GM06990 (cell line): Measurements from ENCODE around the gene OLFM1.

Experiments used
- DNase-seq: peaks from one replicate; pipeline ENCODE4 v3.0.0-alpha.2; 2011; ENCODE audit not compliant: insufficient read length; ENCODE audit errors: extremely low read depth
- H3K27me3 ChIP-seq: replicated peaks from 2 replicates; pipeline ENCODE4 v1.6.0; 2011; ENCODE audit warnings: low read length; ENCODE audit not compliant: control insufficient read depth, insufficient read depth
- H3K36me3 ChIP-seq: 2 replicates; pipeline ENCODE4 v1.5.1; 2011; ENCODE audit warnings: low read length; ENCODE audit not compliant: control insufficient read depth, insufficient read depth
- H3K4me3 ChIP-seq: replicated peaks from 2 replicates; pipeline ENCODE4 v1.5.1; 2011; ENCODE audit warnings: low read depth, mild to moderate bottlenecking, control low read depth, low read length
- TF ChIP-seq, protein P1 (sequence below): IDR thresholded peaks from 2 replicates; pipeline ENCODE4 v1.5.1; 2011; ENCODE audit warnings: low read length, control low read depth, mild to moderate bottlenecking, inconsistent platforms; ENCODE audit not compliant: insufficient read depth, poor library complexity, severe bottlenecking

The OLFM1 gene

DNA sequence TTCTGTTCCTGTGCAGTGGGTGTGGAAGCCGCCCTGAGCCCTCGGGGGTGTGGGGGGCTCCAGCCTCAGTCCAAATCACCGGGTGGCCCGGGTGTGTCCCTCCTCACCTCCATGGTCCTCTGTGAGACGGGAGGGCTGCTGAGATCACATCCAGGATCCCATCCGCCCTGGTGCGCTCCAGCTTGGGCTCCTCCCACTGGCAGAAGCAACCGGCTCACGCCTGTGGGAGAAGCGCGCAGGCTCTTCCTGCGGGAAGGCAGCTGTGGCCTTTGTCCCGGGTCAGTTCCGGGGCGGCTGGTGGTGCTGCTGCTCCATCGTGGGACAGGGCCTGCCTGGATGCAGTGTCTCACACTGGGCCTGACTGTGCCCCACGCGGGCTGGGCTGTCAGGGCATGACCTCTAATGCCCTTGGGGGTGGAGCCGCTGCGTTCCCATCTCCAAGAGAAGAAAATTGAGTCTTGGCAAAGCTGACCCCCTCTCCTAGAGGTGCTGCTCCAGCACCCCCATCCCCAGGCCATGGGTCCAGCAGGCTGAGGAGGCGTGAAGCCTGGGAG lies 18.5 kb downstream of the OLFM1 start:
- H3K4me3 ChIP-seq: no peak overlapping the region
- no peak for DNase-seq
- no peaks in the 10 kb centered on the region for H3K36me3 ChIP-seq
- TF ChIP-seq, protein P1, sequence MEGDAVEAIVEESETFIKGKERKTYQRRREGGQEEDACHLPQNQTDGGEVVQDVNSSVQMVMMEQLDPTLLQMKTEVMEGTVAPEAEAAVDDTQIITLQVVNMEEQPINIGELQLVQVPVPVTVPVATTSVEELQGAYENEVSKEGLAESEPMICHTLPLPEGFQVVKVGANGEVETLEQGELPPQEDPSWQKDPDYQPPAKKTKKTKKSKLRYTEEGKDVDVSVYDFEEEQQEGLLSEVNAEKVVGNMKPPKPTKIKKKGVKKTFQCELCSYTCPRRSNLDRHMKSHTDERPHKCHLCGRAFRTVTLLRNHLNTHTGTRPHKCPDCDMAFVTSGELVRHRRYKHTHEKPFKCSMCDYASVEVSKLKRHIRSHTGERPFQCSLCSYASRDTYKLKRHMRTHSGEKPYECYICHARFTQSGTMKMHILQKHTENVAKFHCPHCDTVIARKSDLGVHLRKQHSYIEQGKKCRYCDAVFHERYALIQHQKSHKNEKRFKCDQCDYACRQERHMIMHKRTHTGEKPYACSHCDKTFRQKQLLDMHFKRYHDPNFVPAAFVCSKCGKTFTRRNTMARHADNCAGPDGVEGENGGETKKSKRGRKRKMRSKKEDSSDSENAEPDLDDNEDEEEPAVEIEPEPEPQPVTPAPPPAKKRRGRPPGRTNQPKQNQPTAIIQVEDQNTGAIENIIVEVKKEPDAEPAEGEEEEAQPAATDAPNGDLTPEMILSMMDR: no peak
- H3K27me3 ChIP-seq: peaks cover 3% of the 10 kb centered on the region

GRCh38 chr9:135106551-135107270 lies 19.2 kb downstream of the OLFM1 start:
- H3K36me3 ChIP-seq: no peaks in the 10 kb centered on the region
- H3K4me3 ChIP-seq: no peak overlapping the region
- H3K27me3 ChIP-seq: peaks cover 3% of the 10 kb centered on the region
- no peak for DNase-seq
- TF ChIP-seq, protein P1: no peak

DNA sequence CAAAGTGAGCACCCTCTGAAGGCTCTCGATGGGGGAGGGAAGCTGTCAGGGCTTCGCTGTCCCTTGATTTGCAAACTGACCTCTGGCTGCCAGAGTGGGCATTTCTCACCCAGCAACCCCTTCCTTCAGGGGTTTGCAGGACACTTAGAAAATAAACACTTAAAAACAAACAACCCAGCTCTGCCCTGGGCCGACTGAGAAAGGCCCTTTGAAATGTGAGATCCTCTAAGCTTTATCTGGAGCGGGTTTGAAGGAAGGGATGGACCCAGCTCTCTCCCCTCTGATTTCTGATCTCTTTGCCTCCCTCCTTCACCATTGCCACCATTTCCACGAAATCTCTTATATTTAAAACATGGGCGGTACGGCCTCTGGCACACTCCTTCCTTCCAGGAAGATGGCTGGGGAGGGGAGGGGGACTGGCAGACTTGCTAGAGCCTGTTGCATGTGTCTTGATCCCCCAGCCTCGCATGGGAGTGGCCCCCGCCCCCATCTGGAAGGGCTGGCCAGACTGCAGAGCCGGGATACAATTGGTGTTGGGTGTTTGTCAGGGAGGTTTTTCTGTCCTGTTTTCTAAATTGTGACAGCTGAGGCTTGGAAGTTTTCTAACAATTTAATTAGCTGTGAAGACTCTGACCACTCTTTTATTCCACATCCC lies 20.2 kb downstream of the OLFM1 start:
- DNase-seq: no peak
- Histone ChIP-seq H3K4me3 (no peak overlapping the region), H3K36me3 (no peaks in the 10 kb centered on the region), H3K27me3 (peaks cover 3% of the 10 kb centered on the region)
- TF ChIP-seq, protein P1: no peak

GRCh38 chr9:135108831-135109510 lies 21.5 kb downstream of the OLFM1 start:
- H3K36me3 ChIP-seq: no peaks in the 10 kb centered on the region
- H3K27me3 ChIP-seq: peaks cover 3% of the 10 kb centered on the region
- H3K4me3 ChIP-seq: no peak overlapping the region
- TF ChIP-seq, protein P1: no peak
- no peak for DNase-seq

DNA sequence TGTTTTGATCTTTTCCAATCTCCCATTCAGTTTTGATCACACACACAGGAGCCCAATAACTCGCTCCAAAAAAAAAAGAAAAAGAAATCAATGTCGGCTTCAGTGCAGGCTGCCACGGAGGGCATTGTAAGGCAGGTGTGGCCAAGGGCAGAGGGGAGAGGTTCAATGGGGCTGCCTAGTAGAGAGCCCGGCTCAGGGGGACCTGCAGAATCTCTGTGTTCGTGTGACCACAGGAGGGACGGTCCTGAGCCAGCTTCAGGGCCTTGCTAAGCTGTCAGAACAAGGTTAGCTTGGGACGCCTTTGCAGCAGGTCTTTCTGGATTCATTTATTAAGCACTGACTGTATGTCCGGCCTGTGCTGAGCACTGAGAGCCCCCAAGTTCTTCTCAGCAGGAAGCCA lies 22.2 kb downstream of the OLFM1 start:
- no peak for DNase-seq
- no peak overlapping the region for H3K4me3 ChIP-seq
- TF ChIP-seq, protein P1: no peak
- peaks cover 3% of the 10 kb centered on the region for H3K27me3 ChIP-seq
- H3K36me3 ChIP-seq: no peaks in the 10 kb centered on the region
